ENCODE data around the gene VAMP5. TPM values are rescaled to one million over a fixed set of nuclear protein-coding genes. Genes with fewer than 3 reads are reported as not detected.

The VAMP5 gene
- total RNA-seq, 1 experiment from 2014 or later, result 0.59 TPM

DNA sequence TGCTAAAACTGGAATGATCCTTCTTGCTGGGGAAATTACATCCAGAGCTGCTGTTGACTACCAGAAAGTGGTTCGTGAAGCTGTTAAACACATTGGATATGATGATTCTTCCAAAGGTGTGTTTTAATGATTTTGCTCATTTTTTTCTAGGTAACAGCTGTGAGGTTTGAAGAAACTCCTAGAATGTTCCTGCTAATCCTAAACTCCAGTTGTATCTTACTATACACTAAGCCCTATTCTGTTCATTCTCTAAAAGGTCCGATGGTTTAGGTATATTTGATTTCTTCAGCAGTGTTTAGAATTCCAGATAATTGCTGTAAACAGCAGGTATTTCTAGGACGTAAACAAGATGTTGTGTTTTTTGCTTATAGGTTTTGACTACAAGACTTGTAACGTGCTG, 43.0 kb upstream of the VAMP5 start:
- Histone ChIP-seq H2BK120ac (ENCODE audit: low read depth, low read length, poor library complexity, severe bottlenecking) (no peak overlapping the region), H3K4ac (ENCODE audit: low read depth, low read length) (no peak overlapping the region), H2BK5ac (ENCODE audit: insufficient read length, low read length) (no peak overlapping the region), H3T11ph (ENCODE audit: low read length) (no peak overlapping the region), H4K8ac (replicated peaks; ENCODE audit: insufficient read length, low read depth, low read length) (no peak overlapping the region), H2BK20ac (ENCODE audit: low read depth, low read length, poor library complexity, severe bottlenecking) (no peak overlapping the region), H3K79me2 (ENCODE audit: insufficient read depth, low read length) (peaks cover 25% of the 10 kb centered on the region), H3K23ac (ENCODE audit: insufficient read length, low read depth, low read length) (no peak overlapping the region), H3K9me3 (ENCODE audit: control insufficient read depth, low read depth, low read length) (no peaks in the 10 kb centered on the region), H3K4me2 (ENCODE audit: insufficient read depth, insufficient read length, low read length) (peak overlapping the region; percentile 86), H3K27me3 (ENCODE audit: insufficient read depth, low read length) (no peaks in the 10 kb centered on the region), H3K23me2 (ENCODE audit: insufficient read length, low read depth, low read length, poor library complexity, severe bottlenecking) (peaks cover 17% of the 10 kb centered on the region), H3K9ac (ENCODE audit: extremely low read depth, insufficient read length, low read length) (peak overlapping the region; percentile 96), H4K20me1 (ENCODE audit: control insufficient read depth, insufficient read depth, insufficient read length) (no peaks in the 10 kb centered on the region), H2BK15ac (ENCODE audit: low read depth, low read length) (no peak overlapping the region), H3K79me1 (ENCODE audit: insufficient read depth, low read depth, low read length, poor library complexity, severe bottlenecking) (no peaks in the 10 kb centered on the region), H2AFZ (ENCODE audit: low read length) (no peak overlapping the region), H3K56ac (ENCODE audit: insufficient read length, low read depth, low read length) (no peak overlapping the region), H3K18ac (ENCODE audit: insufficient read length, low read depth, low read length) (no peak overlapping the region), H4K91ac (ENCODE audit: insufficient read length, low read depth, low read length) (no peak overlapping the region), H3K4me1 (ENCODE audit: insufficient read depth, low read length) (0 out of 2 replicates have a peak, but pooled peaks cover 2% of the 10 kb centered on the region), H3K14ac (ENCODE audit: insufficient read depth, low read length) (no peak overlapping the region), H2BK12ac (ENCODE audit: insufficient read length, low read depth, low read length) (no peak overlapping the region), H2AK5ac (ENCODE audit: insufficient read length, low read length) (no peak overlapping the region), H3K27ac (ENCODE audit: insufficient read length, low read depth, low read length) (no peak overlapping the region), H4K5ac (ENCODE audit: insufficient read length, low read depth, low read length) (no peak overlapping the region)
- Mint-ChIP-seq H3K27me3 (ENCODE audit: low read depth) (peaks cover 5% of the 10 kb centered on the region; the same call in 1 of the 2 replicates), H3K4me3 (peak overlapping the region; percentile 95 to 98), H3K4me1 (peaks cover 42 to 56% of the 10 kb centered on the region in 2 experiments), H3K27ac (peak overlapping the region in 1 of 3 experiments; percentile 97; a peak in 2 of 7 replicates), H3K36me3 (ENCODE audit: insufficient read depth in 1 of 3, low read depth in 3 of 3) (peaks cover 49 to 69% (median 61%) of the 10 kb centered on the region in 3 experiments), H3K9me3 (peaks cover 0 to 3% of the 10 kb centered on the region in 2 experiments; a peak in 1 of 5 replicates)
- whole genome bisulfite sequencing (ENCODE audit: extremely low coverage, insufficient read length, low lambda C conversion rate), result no CpG with 5 or more reads among the region's 4 CpGs
- TF ChIP-seq, protein P1, sequence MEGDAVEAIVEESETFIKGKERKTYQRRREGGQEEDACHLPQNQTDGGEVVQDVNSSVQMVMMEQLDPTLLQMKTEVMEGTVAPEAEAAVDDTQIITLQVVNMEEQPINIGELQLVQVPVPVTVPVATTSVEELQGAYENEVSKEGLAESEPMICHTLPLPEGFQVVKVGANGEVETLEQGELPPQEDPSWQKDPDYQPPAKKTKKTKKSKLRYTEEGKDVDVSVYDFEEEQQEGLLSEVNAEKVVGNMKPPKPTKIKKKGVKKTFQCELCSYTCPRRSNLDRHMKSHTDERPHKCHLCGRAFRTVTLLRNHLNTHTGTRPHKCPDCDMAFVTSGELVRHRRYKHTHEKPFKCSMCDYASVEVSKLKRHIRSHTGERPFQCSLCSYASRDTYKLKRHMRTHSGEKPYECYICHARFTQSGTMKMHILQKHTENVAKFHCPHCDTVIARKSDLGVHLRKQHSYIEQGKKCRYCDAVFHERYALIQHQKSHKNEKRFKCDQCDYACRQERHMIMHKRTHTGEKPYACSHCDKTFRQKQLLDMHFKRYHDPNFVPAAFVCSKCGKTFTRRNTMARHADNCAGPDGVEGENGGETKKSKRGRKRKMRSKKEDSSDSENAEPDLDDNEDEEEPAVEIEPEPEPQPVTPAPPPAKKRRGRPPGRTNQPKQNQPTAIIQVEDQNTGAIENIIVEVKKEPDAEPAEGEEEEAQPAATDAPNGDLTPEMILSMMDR (conservative IDR thresholded peaks at IDR 0.05), result no peak
- DNase-seq, result no peak

Measured in H9 (cell line).